Memory B cell (primary cell): ENCODE results near the gene PDSS2.
"Not testable (repeated sequence)": the region's sequence is repeated elsewhere in the genome, so short reads cannot be mapped to it uniquely, and the experiment has no call there.

Experiments used
- ATAC-seq: fragments of 150-1000 bp; cut with Tn5 transposase; 2 replicates; pipeline ENCODE4 v1.10.0; 2021; ENCODE audit warnings: low read depth, mild to moderate bottlenecking, moderate library complexity
- DNase-seq, 2 donors: peaks; one replicate each; pipeline ENCODE4 v3.0.0; 2022; ENCODE audit warnings: low spot score in 2 of 2
- H3K27ac Mint-ChIP-seq: one replicate; pipeline ENCODE4 v1.8.0; 2022; ENCODE audit warnings: mild to moderate bottlenecking, moderate library complexity, mixed read lengths
- H3K27me3 Mint-ChIP-seq: one replicate; pipeline ENCODE4 v1.8.0; 2022; ENCODE audit warnings: mixed read lengths
- H3K36me3 Mint-ChIP-seq: one replicate; pipeline ENCODE4 v1.8.0; 2022; ENCODE audit warnings: mild to moderate bottlenecking, mixed read lengths
- H3K4me1 Mint-ChIP-seq: one replicate; pipeline ENCODE4 v1.8.0; 2022; ENCODE audit warnings: mixed read lengths
- H3K4me3 Mint-ChIP-seq: one replicate; pipeline ENCODE4 v1.8.0; 2022; ENCODE audit warnings: mild to moderate bottlenecking, moderate library complexity, mixed read lengths
- H3K9me3 Mint-ChIP-seq: one replicate; pipeline ENCODE4 v1.8.0; 2022; ENCODE audit warnings: mixed read lengths

Gene PDSS2

DNA sequence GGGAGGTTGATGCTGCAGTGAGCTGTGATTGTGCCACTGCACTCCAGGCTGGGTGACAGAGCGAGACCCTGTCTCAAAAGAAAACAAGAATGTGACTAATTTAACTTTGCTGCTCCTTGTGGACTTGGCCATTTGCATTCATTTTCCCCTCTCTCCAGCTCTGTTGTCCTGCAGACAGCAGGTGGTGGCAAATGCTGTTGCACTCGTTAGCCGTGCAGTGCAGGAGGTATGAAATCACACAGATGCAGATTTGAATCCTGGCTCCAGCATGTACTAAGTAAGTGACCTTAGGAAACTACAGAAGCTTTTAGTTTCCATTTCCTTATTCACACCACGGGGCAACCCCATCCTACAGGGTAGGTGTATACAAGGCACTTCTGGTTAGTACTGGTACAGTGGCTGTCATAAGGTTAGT is 334.4 kb downstream of the PDSS2 start:
- Mint-ChIP-seq H3K27me3 (no peaks in the 10 kb centered on the region), H3K27ac (no peak overlapping the region), H3K9me3 (no peaks in the 10 kb centered on the region), H3K36me3 (no peaks in the 10 kb centered on the region), H3K4me3 (no peak overlapping the region), H3K4me1 (peaks cover 10% of the 10 kb centered on the region)
- ATAC-seq, result peak; percentile 70
- DNase-seq, result no peak

- H3K4me1 Mint-ChIP-seq, result peaks cover 6% of the 10 kb centered on the region
- no peak overlapping the region for H3K27ac Mint-ChIP-seq
- H3K36me3 Mint-ChIP-seq, result no peaks in the 10 kb centered on the region
- no peak for ATAC-seq
- H3K4me3 Mint-ChIP-seq, result no peak overlapping the region
- no peaks in the 10 kb centered on the region for H3K27me3 Mint-ChIP-seq
- no peaks in the 10 kb centered on the region for H3K9me3 Mint-ChIP-seq
- no peak for DNase-seq
Measured at GRCh38 chr6:107123501-107123900, 335.9 kb downstream of the PDSS2 start.

DNA sequence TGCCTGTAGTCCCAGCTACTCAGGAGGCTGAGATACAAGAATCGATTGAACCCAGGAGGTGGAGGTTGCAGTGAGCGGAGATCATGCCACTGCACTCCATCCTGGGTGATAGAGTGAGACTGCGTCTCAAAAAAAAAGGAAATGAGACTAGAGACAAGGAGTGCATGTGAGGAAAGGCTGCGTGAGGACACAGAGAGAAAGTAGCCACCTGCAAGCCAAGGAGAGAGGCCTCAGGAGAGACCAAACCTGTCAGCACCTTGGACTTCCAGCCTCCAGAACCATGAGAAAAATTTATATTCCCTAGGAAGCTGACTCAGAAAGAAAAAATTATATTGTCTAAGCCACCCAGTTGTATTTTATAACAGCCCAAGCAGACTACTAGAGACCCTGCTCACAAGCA is 336.6 kb downstream of the PDSS2 start:
- no peaks in the 10 kb centered on the region for H3K36me3 Mint-ChIP-seq
- ATAC-seq, result peak; percentile 58
- no peaks in the 10 kb centered on the region for H3K27me3 Mint-ChIP-seq
- H3K4me3 Mint-ChIP-seq, result no peak overlapping the region
- no peaks in the 10 kb centered on the region for H3K9me3 Mint-ChIP-seq
- H3K27ac Mint-ChIP-seq, result no peak overlapping the region
- DNase-seq, result no peak
- H3K4me1 Mint-ChIP-seq, result peaks cover 6% of the 10 kb centered on the region

DNA sequence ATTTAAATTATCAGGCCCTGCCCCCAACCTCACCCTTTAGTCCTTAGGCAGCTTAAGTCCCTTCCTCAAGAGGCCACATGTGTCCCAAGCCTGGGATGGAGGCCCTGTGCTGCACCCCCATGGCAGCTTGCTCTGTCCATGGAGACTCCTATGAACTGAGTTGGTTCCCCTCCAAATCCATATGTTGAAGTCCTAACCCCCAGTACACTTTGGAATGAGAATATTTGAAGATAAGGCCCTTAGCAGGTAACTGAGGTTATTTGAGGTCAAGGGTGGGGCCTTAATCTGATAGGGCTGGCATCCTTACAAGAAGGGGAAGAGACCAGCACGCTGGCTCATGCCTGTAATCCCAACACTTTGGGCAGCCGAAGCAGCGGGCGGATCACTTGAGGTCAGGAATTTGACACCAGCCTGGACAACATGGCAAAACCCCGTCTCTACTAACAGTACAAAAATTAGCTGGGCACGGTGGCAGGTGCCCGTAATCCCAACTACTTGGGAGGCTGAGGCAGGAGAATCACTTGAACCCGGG is 337.3 kb downstream of the PDSS2 start:
- H3K36me3 Mint-ChIP-seq, result no peaks in the 10 kb centered on the region
- H3K27me3 Mint-ChIP-seq, result no peaks in the 10 kb centered on the region
- DNase-seq (no peak), ATAC-seq (no peak)
- peaks cover 6% of the 10 kb centered on the region for H3K4me1 Mint-ChIP-seq
- no peaks in the 10 kb centered on the region for H3K9me3 Mint-ChIP-seq
- H3K4me3 Mint-ChIP-seq, result no peak overlapping the region
- H3K27ac Mint-ChIP-seq, result no peak overlapping the region

DNA sequence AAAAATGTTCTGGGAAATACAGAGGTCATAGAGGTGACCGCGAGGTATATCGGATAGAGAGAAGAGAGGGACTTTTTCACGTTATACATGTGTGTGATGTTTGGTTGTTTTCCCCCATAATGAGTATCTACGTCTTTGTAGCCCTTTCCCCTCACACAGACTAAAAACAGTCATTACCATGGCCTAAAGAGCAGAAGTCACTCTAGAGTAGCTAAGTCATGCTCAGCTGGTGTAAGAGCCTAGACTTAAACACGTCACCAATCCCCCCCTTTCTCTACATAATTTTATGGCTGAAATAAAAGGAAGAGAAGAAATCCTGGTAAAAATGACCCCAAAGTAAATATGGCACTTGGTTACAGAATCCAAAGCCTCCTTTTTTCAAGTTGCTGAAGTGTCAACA is 338.1 kb downstream of the PDSS2 start:
- Mint-ChIP-seq H3K27me3 (no peaks in the 10 kb centered on the region), H3K36me3 (no peaks in the 10 kb centered on the region), H3K9me3 (no peaks in the 10 kb centered on the region), H3K27ac (no peak overlapping the region), H3K4me1 (peaks cover 9% of the 10 kb centered on the region), H3K4me3 (no peak overlapping the region)
- DNase-seq, result no peak
- ATAC-seq, result no peak

- no peak for ATAC-seq
- Mint-ChIP-seq H3K27me3 (no peaks in the 10 kb centered on the region), H3K9me3 (no peaks in the 10 kb centered on the region)
Measured at GRCh38 chr6:107120404-107120803, 339.0 kb downstream of the PDSS2 start.

GRCh38 chr6:107118976-107119375 is 340.4 kb downstream of the PDSS2 start:
- ATAC-seq (no peak), DNase-seq (no peak)
- H3K27ac Mint-ChIP-seq, result no peak overlapping the region
- H3K4me3 Mint-ChIP-seq, result no peak overlapping the region
- no peaks in the 10 kb centered on the region for H3K9me3 Mint-ChIP-seq
- peaks cover 6% of the 10 kb centered on the region for H3K4me1 Mint-ChIP-seq
- no peaks in the 10 kb centered on the region for H3K36me3 Mint-ChIP-seq
- H3K27me3 Mint-ChIP-seq, result no peaks in the 10 kb centered on the region

More at GRCh38 chr6:107120404-107120803, 339.0 kb downstream of the PDSS2 start:
- no peak overlapping the region for H3K27ac Mint-ChIP-seq
- H3K36me3 Mint-ChIP-seq, result no peaks in the 10 kb centered on the region
- no peak overlapping the region for H3K4me3 Mint-ChIP-seq
- H3K4me1 Mint-ChIP-seq, result peaks cover 9% of the 10 kb centered on the region
- no peak for DNase-seq

DNA sequence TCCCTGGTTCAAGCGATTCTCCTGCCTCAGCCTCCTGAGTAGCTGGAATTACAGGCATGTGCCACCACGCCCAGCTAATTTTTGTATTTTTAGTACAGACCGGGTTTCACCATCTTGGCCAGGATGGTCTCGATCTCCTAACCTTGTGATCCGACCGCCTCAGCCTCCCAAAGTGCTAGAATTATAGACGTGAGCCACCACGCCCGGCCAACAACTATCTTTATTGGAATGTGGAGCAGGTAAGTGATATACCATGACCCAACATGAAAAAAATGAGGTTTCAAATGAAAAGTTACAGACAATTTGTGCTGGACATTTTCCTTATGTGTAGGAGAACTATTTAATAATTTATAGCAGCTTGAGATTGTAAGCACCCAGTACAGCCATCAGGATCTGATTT is 340.8 kb downstream of the PDSS2 start:
- not testable (repeated sequence) for H3K4me1 Mint-ChIP-seq, H3K36me3 Mint-ChIP-seq, H3K9me3 Mint-ChIP-seq, H3K27me3 Mint-ChIP-seq, H3K27ac Mint-ChIP-seq, H3K4me3 Mint-ChIP-seq, DNase-seq, ATAC-seq

DNA sequence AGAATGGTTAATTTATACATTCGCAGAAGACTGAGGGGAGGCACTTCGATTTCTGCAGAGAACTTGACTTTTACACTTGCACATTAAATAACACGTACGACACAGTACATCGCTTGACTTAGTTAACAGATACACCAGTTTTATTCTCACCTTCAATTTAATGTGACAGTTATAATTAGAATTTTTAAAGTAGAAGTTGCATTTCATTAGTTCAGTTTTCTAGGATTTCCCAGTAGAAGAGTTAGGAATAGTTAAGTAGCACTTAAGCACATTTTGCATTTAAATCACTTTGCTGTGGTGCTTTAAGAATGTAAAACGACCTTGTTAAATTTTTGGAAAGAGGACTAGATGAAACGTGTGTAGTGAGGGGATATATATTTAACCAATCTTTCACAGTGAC is 342.4 kb downstream of the PDSS2 start:
- no peaks in the 10 kb centered on the region for H3K9me3 Mint-ChIP-seq
- H3K4me1 Mint-ChIP-seq, result peaks cover 3% of the 10 kb centered on the region
- no peaks in the 10 kb centered on the region for H3K36me3 Mint-ChIP-seq
- ATAC-seq, result no peak
- H3K27ac Mint-ChIP-seq, result peak overlapping the region; percentile 74
- no peaks in the 10 kb centered on the region for H3K27me3 Mint-ChIP-seq
- DNase-seq, result no peak
- H3K4me3 Mint-ChIP-seq, result peak overlapping the region; percentile 86

DNA sequence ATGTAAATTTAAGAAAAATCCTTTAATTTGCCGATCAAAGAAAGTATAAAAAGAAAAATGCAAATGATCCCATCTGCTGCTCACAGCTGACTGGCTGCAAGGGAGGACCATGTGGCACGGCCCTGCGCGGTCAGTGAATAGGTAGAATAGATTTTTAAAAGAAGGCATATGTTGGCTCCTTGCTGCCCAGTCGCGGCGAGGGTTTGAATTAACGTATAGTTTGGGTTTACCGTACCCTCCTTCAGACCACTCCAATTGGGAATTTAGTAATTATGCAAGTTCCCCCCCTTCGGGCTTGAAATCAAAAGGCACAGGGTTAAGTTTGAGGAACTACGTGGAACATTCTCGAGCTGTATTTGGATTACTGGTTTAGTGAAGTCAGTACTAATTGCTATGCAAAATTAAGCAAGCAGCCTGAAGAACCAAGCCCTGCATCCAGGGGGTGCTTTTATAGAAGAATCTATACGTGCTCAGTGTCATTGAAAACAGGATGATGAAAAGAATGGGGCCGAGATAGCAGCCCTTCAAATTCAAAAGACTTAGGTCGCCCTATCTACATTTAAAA is 343.0 kb downstream of the PDSS2 start:
- Mint-ChIP-seq H3K4me3 (peak overlapping the region; percentile 86), H3K9me3 (no peaks in the 10 kb centered on the region), H3K4me1 (peaks cover 3% of the 10 kb centered on the region), H3K27ac (peak overlapping the region; percentile 74), H3K27me3 (no peaks in the 10 kb centered on the region), H3K36me3 (no peaks in the 10 kb centered on the region)
- peak; percentile 31 to 36 for DNase-seq
- ATAC-seq, result peak; percentile 57

DNA sequence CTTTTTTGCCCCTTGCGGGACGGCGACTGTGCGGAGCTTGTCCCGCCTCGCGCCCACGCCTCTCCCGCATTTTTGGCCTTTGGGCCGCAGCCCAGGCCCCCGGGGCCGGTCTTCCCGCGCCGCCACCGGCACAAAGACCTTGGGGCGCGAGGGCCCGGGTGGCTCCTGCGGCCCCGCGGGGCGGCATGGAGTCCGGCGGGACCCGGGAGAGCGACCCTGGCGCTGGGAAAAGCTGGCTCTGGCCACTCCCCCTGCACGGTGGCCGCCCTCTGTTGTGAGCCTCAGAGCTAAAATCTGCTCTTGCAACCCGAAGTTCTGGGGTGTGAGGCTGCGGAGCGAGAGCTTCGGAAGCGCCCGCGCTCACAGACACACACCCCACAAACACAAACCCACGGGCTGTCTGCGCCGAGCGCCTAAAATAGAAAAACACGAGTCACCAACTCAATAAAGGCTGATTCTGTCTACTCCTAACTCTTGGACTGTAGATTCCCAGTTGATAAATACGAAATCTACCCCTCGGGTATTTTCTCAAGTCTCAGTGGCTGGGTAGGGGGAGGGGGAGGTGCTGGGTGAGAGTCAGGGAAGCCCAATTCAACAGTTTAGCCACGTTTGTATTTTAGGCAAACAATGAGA is 343.6 kb downstream of the PDSS2 start:
- H3K36me3 Mint-ChIP-seq, result no peaks in the 10 kb centered on the region
- no peaks in the 10 kb centered on the region for H3K9me3 Mint-ChIP-seq
- H3K27ac Mint-ChIP-seq, result peak overlapping the region; percentile 74
- no peaks in the 10 kb centered on the region for H3K27me3 Mint-ChIP-seq
- DNase-seq (peak in 1 of 2 donors; percentile 20), ATAC-seq (peak; percentile 28)
- peaks cover 3% of the 10 kb centered on the region for H3K4me1 Mint-ChIP-seq
- peak overlapping the region; percentile 86 for H3K4me3 Mint-ChIP-seq

- Mint-ChIP-seq H3K4me3 (peak within 1 kb of the TSS; percentile 86), H3K4me1 (peaks cover 3% of the 10 kb centered on the region), H3K9me3 (no peaks in the 10 kb centered on the region)
Measured at GRCh38 chr6:107114926-107115694, 344.3 kb downstream of the PDSS2 start, which contains the start of gene BEND3. Gene BEND3, minus strand, starts transcription at chr6:107115515. Its CDS starts 16,230 bp downstream, at chr6:107099285.

DNA sequence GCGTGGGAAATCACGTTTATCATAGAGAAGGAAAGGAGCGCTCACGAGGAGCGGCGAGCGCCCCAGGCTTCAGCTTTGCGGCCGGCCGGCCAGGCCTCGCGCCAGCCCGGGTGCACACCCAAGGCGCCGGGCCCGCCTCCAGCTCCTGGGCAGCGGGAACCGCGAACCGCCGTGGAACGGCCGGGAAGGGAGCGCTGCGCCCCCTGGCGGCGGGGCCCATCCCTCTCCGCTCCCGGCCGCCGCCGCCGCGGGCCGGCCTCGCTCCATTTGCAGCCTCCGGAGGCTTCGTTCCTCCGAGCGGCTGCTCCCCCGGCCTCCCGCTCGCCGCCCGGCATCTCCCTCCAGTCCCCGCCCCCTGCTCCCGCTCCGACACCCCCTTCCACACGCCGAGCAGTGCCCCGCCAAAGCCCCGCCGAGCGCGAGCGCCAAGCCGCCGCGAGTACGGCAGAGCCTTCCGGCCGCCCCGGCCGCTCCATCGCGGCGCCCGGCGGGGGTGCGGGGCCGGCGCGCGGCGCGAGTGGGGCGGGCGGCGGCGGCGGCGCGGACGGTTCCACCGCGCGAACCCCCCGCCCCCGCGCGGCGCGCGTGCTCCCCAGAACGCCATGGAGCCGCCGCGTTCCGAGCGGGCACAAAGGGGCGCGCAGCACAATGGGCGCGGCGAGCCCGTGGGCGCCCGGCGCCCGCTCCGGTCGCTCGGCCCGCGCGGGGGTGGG is 345.0 kb downstream of the PDSS2 start:
- H3K36me3 Mint-ChIP-seq, result no peaks in the 10 kb centered on the region
- ATAC-seq (peak; percentile 60), DNase-seq (peak; percentile 72 to 82)
- no peaks in the 10 kb centered on the region for H3K27me3 Mint-ChIP-seq
- peak overlapping the region; percentile 45 for H3K27ac Mint-ChIP-seq
- peak overlapping the region; percentile 78 for H3K4me3 Mint-ChIP-seq
- no peaks in the 10 kb centered on the region for H3K9me3 Mint-ChIP-seq
- H3K4me1 Mint-ChIP-seq, result peaks cover 3% of the 10 kb centered on the region

More at GRCh38 chr6:107114926-107115694, 344.3 kb downstream of the PDSS2 start, which contains the start of gene BEND3:
- Mint-ChIP-seq H3K27ac (peak within 1 kb of the TSS; percentile 74), H3K36me3 (no peaks in the 10 kb centered on the region), H3K27me3 (no peaks in the 10 kb centered on the region)
- peak; percentile 13 to 40 for DNase-seq
- ATAC-seq, result peak; percentile 16
